Measurements from ENCODE around the gene PRR11.
"Not testable (repeated sequence)": the region's sequence is repeated elsewhere in the genome, so short reads cannot be mapped to it uniquely, and the experiment has no call there.

The PRR11 gene

GRCh38 chr17:59178266-59178985 lies 22.9 kb downstream of the PRR11 start:
- H3K79me1 ChIP-seq (replicated peaks; ENCODE audit: low read length, poor library complexity, severe bottlenecking), result peaks cover 51% of the 10 kb centered on the region
- WGBS, result 92% methylated on average over 6 of the region's 7 CpGs
- H2BK12ac ChIP-seq (ENCODE audit: low read length in 2 of 2), result no peak overlapping the region
- H2AK5ac ChIP-seq (ENCODE audit: low read length, severe bottlenecking), result no peak overlapping the region
- H3K27me3 ChIP-seq (ENCODE audit: control insufficient read depth in 1 of 2, insufficient read depth in 1 of 2, low read length in 2 of 2), result no peaks in the 10 kb centered on the region
- H2BK120ac ChIP-seq (ENCODE audit: low read depth, low read length), result no peak overlapping the region
- peak overlapping the region in 1 of 2 experiments; percentile 9 for H3K18ac ChIP-seq (ENCODE audit: low read depth in 1 of 2, low read length in 2 of 2)
- no peaks in the 10 kb centered on the region for H3K9me3 ChIP-seq (ENCODE audit: control insufficient read depth, low read length)
- no peak overlapping the region for H2BK15ac ChIP-seq (ENCODE audit: low read depth, poor library complexity, severe bottlenecking)
- H3K36me3 ChIP-seq (ENCODE audit: control insufficient read depth in 1 of 2, insufficient read depth in 2 of 2, low read depth in 1 of 2, low read length in 2 of 2), result peaks cover 4 to 12% of the 10 kb centered on the region in 2 experiments
- no peak overlapping the region for H3K9ac ChIP-seq (ENCODE audit: low read length)
- peak; percentile 24 for DNase-seq
- H2AFZ ChIP-seq (ENCODE audit: low read depth, low read length), result no peak overlapping the region
- H4K8ac ChIP-seq (ENCODE audit: low read length), result no peak overlapping the region
- no peak overlapping the region for H3K23ac ChIP-seq (ENCODE audit: low read length in 2 of 2)
- H3K4me2 ChIP-seq (ENCODE audit: low read length, poor library complexity, severe bottlenecking), result peak overlapping the region; percentile 7
- no peak overlapping the region for H3K27ac ChIP-seq (ENCODE audit: low read length, poor library complexity, severe bottlenecking)
- no peak overlapping the region for H2BK5ac ChIP-seq (ENCODE audit: low read depth, low read length, poor library complexity, severe bottlenecking)
- peak overlapping the region; percentile 22 for H4K91ac ChIP-seq (ENCODE audit: low read length)
- peaks cover 8% of the 10 kb centered on the region for H3K4me1 ChIP-seq (ENCODE audit: control insufficient read depth, insufficient read depth, low read depth, low read length)
- no peak overlapping the region for H3K14ac ChIP-seq (ENCODE audit: low read length in 2 of 2)
- no peak overlapping the region for H3K4ac ChIP-seq (ENCODE audit: low read depth in 1 of 2, low read length in 2 of 2)
- no peak overlapping the region for H3K4me3 ChIP-seq (ENCODE audit: insufficient read depth in 1 of 2, low read depth in 1 of 2, low read length in 2 of 2)

- not testable (repeated sequence) for H3K14ac ChIP-seq (ENCODE audit: low read length in 2 of 2); H3K4ac ChIP-seq (ENCODE audit: low read depth in 1 of 2, low read length in 2 of 2); H3K18ac ChIP-seq (ENCODE audit: low read depth in 1 of 2, low read length in 2 of 2); H4K8ac ChIP-seq (ENCODE audit: low read length); H2BK5ac ChIP-seq (ENCODE audit: low read depth, low read length, poor library complexity, severe bottlenecking); H2BK12ac ChIP-seq (ENCODE audit: low read length in 2 of 2); H2BK120ac ChIP-seq (ENCODE audit: low read depth, low read length); H3K9me3 ChIP-seq (ENCODE audit: control insufficient read depth, low read length); H4K91ac ChIP-seq (ENCODE audit: low read length); H2BK15ac ChIP-seq (ENCODE audit: low read depth, poor library complexity, severe bottlenecking); DNase-seq; H3K4me3 ChIP-seq (ENCODE audit: insufficient read depth in 1 of 2, low read depth in 1 of 2, low read length in 2 of 2); H3K27me3 ChIP-seq (ENCODE audit: control insufficient read depth in 1 of 2, insufficient read depth in 1 of 2, low read length in 2 of 2); H3K4me1 ChIP-seq (ENCODE audit: control insufficient read depth, insufficient read depth, low read depth, low read length); H2AFZ ChIP-seq (ENCODE audit: low read depth, low read length); H3K9ac ChIP-seq (ENCODE audit: low read length); H3K4me2 ChIP-seq (ENCODE audit: low read length, poor library complexity, severe bottlenecking); H3K23ac ChIP-seq (ENCODE audit: low read length in 2 of 2); H2AK5ac ChIP-seq (ENCODE audit: low read length, severe bottlenecking); H3K27ac ChIP-seq (ENCODE audit: low read length, poor library complexity, severe bottlenecking)
- Histone ChIP-seq H3K79me1 (replicated peaks; ENCODE audit: low read length, poor library complexity, severe bottlenecking) (peaks cover 54% of the 10 kb centered on the region), H3K36me3 (ENCODE audit: control insufficient read depth in 1 of 2, insufficient read depth in 2 of 2, low read depth in 1 of 2, low read length in 2 of 2) (peaks cover 0 to 11% of the 10 kb centered on the region in 2 experiments)
- 95% methylated on average over 11 of the region's 11 CpGs for WGBS
Measured at GRCh38 chr17:59179601-59180000, 24.1 kb downstream of the PRR11 start.

- Histone ChIP-seq H2AFZ (ENCODE audit: low read depth, low read length) (no peak overlapping the region), H3K23ac (ENCODE audit: low read length in 2 of 2) (no peak overlapping the region), H3K18ac (ENCODE audit: low read depth in 1 of 2, low read length in 2 of 2) (no peak overlapping the region), H2BK12ac (ENCODE audit: low read length in 2 of 2) (no peak overlapping the region), H3K9ac (ENCODE audit: low read length) (no peak overlapping the region), H2BK5ac (ENCODE audit: low read depth, low read length, poor library complexity, severe bottlenecking) (no peak overlapping the region), H3K36me3 (ENCODE audit: control insufficient read depth in 1 of 2, insufficient read depth in 2 of 2, low read depth in 1 of 2, low read length in 2 of 2) (peaks cover 0 to 4% of the 10 kb centered on the region in 2 experiments), H2AK5ac (ENCODE audit: low read length, severe bottlenecking) (no peak overlapping the region), H4K91ac (ENCODE audit: low read length) (no peak overlapping the region), H3K4me3 (ENCODE audit: insufficient read depth in 1 of 2, low read depth in 1 of 2, low read length in 2 of 2) (no peak overlapping the region), H3K4ac (ENCODE audit: low read depth in 1 of 2, low read length in 2 of 2) (no peak overlapping the region), H3K79me1 (replicated peaks; ENCODE audit: low read length, poor library complexity, severe bottlenecking) (peaks cover 45% of the 10 kb centered on the region), H2BK120ac (ENCODE audit: low read depth, low read length) (no peak overlapping the region), H3K9me3 (ENCODE audit: control insufficient read depth, low read length) (no peaks in the 10 kb centered on the region), H2BK15ac (ENCODE audit: low read depth, poor library complexity, severe bottlenecking) (no peak overlapping the region), H3K27ac (ENCODE audit: low read length, poor library complexity, severe bottlenecking) (no peak overlapping the region), H3K4me1 (ENCODE audit: control insufficient read depth, insufficient read depth, low read depth, low read length) (peaks cover 8% of the 10 kb centered on the region), H3K14ac (ENCODE audit: low read length in 2 of 2) (no peak overlapping the region), H3K27me3 (ENCODE audit: control insufficient read depth in 1 of 2, insufficient read depth in 1 of 2, low read length in 2 of 2) (no peaks in the 10 kb centered on the region), H4K8ac (ENCODE audit: low read length) (no peak overlapping the region), H3K4me2 (ENCODE audit: low read length, poor library complexity, severe bottlenecking) (no peak overlapping the region)
- DNase-seq, result no peak
- WGBS, result 98% methylated on average over 9 of the region's 9 CpGs
Measured at GRCh38 chr17:59180626-59181025, 25.1 kb downstream of the PRR11 start.

- H3K4ac ChIP-seq (ENCODE audit: low read depth in 1 of 2, low read length in 2 of 2), result no peak overlapping the region
- WGBS, result 99% methylated on average over 9 of the region's 9 CpGs
- H2BK12ac ChIP-seq (ENCODE audit: low read length in 2 of 2), result no peak overlapping the region
- no peak overlapping the region for H3K23ac ChIP-seq (ENCODE audit: low read length in 2 of 2)
- no peak overlapping the region for H2BK120ac ChIP-seq (ENCODE audit: low read depth, low read length)
- no peak overlapping the region for H3K18ac ChIP-seq (ENCODE audit: low read depth in 1 of 2, low read length in 2 of 2)
- no peak overlapping the region for H2AFZ ChIP-seq (ENCODE audit: low read depth, low read length)
- H4K91ac ChIP-seq (ENCODE audit: low read length), result no peak overlapping the region
- no peak overlapping the region for H3K27ac ChIP-seq (ENCODE audit: low read length, poor library complexity, severe bottlenecking)
- H3K79me1 ChIP-seq (replicated peaks; ENCODE audit: low read length, poor library complexity, severe bottlenecking), result peaks cover 42% of the 10 kb centered on the region
- H2BK15ac ChIP-seq (ENCODE audit: low read depth, poor library complexity, severe bottlenecking), result no peak overlapping the region
- H2BK5ac ChIP-seq (ENCODE audit: low read depth, low read length, poor library complexity, severe bottlenecking), result no peak overlapping the region
- H4K8ac ChIP-seq (ENCODE audit: low read length), result no peak overlapping the region
- H3K36me3 ChIP-seq (ENCODE audit: control insufficient read depth in 1 of 2, insufficient read depth in 2 of 2, low read depth in 1 of 2, low read length in 2 of 2), result peaks cover 0 to 4% of the 10 kb centered on the region in 2 experiments
- H2AK5ac ChIP-seq (ENCODE audit: low read length, severe bottlenecking), result no peak overlapping the region
- no peak overlapping the region for H3K9ac ChIP-seq (ENCODE audit: low read length)
- no peak for DNase-seq
- H3K9me3 ChIP-seq (ENCODE audit: control insufficient read depth, low read length), result no peaks in the 10 kb centered on the region
- H3K14ac ChIP-seq (ENCODE audit: low read length in 2 of 2), result no peak overlapping the region
- no peak overlapping the region for H3K4me3 ChIP-seq (ENCODE audit: insufficient read depth in 1 of 2, low read depth in 1 of 2, low read length in 2 of 2)
- no peaks in the 10 kb centered on the region for H3K27me3 ChIP-seq (ENCODE audit: control insufficient read depth in 1 of 2, insufficient read depth in 1 of 2, low read length in 2 of 2)
- H3K4me2 ChIP-seq (ENCODE audit: low read length, poor library complexity, severe bottlenecking), result no peak overlapping the region
- H3K4me1 ChIP-seq (ENCODE audit: control insufficient read depth, insufficient read depth, low read depth, low read length), result peaks cover 8% of the 10 kb centered on the region
Measured at GRCh38 chr17:59181481-59181880, 25.9 kb downstream of the PRR11 start.

All from mesenchymal stem cell (in vitro differentiated cells and primary cell).